NCI-H524 (cell line): ENCODE data around the gene TMEM95.

Experiments
- DNase-seq, 2 experiments: peaks; one replicate each; lab custom pipeline; 2025; lab: John Stamatoyannopoulos, UW

The TMEM95 gene, protein sequence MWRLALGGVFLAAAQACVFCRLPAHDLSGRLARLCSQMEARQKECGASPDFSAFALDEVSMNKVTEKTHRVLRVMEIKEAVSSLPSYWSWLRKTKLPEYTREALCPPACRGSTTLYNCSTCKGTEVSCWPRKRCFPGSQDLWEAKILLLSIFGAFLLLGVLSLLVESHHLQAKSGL

DNA sequence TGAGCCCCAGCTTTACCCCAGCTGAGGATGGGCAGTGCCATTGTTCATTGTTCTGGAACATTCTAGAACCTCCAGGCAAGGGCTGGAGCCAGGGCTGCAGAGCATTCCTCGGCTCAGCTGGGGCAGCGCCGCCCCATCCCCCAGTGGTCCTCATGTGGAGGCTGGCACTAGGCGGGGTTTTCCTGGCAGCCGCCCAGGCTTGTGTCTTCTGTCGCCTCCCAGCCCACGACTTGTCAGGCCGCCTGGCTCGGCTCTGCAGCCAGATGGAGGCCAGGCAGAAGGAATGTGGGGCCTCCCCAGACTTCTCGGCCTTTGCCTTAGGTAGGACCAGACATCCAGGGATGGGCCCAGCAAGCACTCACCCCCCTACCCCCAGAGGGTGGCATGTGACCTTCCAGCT lies at the start of gene TMEM95:
TSS of gene TMEM95 (plus strand) at position 104 of the 400 bp plus-strand sequence. CDS start at position 153, 49 bp downstream.
- DNase-seq = peak; percentile 15 to 31

DNA sequence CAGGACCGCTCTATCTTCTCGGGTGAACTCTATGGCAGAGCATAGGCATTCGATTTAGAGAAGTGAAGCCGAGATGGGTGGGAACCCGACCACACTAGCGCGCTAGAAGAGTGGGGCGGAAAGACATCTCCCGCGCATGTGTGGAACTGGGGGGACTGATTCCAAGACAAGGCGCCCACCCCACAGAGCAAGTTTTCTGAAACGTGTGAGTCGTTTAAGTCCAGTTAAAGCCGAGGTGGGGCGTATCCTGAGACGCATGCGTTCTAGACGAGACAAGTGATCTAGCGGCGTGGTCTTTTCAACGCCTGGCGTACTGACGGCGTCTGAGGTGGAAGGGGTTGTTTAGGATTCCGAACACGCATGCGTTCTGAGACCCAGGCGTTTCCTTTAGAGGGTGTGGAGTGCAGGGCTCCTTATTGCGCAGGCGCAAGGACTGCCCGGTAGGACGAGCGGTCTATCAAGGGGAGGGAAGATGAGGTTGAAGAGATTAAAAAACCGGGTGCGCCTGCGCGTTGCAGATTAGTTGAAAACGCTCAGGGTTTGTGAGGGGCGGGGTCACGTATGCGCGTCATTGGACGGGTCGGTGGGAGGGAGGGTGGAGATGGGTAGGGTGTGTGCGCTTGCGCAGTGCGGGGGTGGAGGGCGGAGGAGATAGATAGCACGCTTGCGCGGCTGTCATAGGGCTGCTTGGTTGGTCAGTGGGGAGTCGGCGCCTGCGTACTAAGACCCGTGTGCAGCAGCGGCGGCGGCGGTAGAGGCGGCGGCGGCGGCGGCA lies 47.9 kb upstream of the TMEM95 start, which contains the start of gene EIF5A:
TSS of gene EIF5A (plus strand) at position 718 of the 775 bp plus-strand sequence. CDS start 2,008 bp downstream, outside the sequence.
- DNase-seq = peak; percentile 96 to 97

DNA sequence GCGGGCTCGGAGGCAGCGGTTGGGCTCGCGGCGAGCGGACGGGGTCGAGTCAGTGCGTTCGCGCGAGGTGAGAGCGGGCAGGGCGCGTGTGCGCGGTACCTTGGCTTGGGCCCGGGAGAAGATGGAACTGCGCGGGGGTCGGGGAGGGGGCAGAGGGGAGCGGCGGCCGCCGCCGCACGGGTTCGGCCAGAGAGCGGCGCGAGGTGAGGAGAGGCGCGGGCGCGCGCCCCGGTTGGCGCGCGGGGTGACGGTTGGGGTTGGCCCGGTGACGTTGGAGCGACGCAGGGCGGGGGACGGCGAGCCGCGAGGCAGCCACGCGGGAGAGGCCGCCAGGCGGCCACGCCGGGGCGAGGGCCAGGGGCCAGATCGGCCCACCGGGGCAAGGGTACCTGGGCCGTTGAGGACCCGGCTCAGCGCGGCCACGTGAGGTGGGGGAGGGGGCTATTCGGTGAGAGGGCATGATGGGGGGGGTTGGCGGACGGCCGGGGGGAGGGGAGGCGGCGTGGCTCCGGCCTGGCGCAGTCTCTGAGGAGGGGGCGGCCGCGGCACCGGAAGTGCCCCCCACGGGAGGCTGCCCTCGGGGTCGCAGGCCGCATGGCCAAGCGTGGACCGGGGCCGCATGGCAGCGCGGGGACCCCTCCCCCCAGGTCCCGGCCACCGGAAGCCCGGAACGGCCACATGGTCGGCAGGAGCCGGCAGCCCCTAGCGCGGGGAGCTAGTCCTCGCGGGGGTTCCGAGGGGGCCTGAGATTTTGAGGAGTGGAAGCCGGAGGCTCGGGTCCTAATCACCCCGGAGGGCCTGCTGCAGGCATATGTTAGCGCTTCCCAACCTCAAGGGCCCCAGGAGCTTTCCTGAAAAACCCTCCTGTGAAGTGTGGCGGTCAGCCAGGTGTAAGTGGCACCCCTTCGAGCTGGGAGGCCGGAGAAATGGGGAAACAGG lies 47.0 kb upstream of the TMEM95 start:
- DNase-seq = peak in 1 of 2 experiments; percentile 6

DNA sequence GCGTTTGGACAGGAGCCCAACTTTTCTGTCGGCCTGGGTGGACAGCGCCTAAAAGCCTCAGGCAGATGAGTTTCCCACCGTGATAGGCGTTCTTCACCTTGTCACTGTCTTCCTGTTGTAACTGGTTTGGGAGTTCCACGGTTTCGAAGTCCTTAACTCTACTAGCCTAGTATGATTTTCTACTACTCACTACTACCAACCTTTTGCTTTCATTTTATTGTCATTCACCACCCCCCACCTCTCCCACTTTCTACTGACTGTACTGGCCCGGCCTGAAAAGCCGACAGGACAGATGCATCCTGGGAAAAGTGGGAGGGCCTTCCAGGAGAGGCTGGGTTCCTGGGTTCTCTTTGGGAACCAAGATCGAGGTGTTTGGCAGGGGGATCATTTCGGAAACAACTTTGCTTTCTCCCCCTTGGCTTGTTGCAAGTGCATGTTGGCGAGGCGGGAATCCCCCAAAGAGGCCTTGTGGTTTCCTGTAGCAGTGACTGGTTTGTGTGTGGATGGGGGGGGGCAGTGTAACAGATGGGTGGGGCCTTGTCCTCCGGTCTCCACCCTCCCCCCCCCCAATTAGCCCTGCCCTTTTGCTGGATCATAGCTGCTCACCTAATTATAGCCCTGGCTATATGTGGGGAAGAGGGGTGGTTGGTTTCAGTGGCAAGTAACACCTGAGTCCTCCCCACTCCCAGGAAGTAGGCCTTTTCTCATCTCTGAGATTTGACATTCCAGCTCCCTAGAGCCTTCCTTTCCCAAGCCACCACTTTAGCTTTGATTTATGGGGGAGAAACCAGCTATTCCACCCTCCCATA lies 46.1 kb upstream of the TMEM95 start:
- peak in 1 of 2 experiments; percentile 19 for DNase-seq

DNA sequence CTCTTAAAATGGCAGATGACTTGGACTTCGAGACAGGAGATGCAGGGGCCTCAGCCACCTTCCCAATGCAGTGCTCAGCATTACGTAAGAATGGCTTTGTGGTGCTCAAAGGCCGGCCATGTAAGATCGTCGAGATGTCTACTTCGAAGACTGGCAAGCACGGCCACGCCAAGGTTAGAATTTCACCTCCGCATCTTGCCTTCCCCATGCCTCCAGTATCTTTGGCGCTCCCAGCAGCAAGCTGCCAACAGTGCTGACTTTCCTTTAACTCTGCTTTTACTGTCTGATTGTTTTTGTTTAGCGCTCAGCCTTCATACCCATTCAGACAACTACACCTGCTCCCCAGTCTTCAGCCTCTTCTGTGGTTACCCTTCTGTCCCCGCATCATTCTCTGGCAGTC lies 45.3 kb upstream of the TMEM95 start:
- no peak for DNase-seq

DNA sequence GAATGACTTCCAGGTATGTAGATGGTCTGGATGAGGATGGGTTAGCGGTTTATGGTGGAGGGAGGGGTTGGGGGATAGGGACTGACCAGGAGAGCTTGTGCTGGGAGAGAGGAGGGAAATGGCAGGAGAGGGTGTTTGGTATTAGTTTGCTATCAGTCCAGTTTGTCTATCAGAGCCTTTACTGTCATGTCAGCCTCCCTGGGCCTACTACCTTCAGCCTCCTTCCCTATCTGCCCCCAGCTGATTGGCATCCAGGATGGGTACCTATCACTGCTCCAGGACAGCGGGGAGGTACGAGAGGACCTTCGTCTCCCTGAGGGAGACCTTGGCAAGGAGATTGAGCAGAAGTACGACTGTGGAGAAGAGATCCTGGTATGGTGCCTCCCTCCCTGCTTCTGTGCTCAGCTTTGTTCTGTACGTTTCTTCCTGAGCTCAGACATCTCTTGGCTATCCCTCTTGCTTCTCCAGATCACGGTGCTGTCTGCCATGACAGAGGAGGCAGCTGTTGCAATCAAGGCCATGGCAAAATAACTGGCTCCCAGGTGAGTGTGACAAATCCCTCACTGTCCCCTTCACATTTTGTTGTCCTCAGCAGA lies 43.7 kb upstream of the TMEM95 start:
- no peak for DNase-seq

GRCh38 chr17:7312432-7313087 lies 42.4 kb upstream of the TMEM95 start:
- no peak for DNase-seq

DNA sequence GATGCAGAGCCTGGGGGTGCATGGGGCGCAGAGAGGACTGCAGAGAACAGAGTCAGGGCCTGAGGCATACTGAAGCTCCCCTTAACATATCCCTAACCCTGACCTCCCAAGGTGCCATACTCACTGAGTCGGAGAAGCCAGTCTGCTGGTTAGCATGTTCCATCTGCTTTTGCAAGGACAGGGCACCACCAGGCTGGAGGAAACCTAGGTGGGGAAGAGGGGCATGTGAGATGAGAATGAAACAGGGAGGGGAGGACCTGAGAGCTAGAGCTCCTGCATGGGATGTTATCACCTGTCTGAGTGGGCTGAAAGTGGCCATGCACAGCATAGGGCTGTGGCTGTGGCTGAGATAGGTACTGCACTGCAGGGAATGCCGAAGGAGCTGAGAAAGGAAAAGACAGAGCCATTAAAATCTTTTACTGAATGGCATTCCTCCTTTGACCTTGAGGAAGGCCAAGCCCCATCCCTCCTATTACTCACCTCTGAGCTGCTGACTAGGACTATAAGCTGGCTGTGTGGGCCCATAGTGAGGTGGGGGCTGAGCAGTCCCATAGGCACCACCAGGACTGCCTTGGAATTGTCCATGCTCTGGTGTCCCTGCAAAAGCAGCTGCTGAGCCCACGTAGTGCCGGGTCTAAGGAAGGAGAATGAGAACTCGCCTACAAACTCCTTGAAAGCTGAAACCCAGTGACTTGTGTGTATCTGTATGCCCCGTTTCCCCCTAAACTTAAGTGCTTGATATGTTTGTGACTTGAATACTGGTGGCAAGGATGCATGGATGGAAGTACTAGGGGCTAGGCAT lies 41.7 kb upstream of the TMEM95 start:
- DNase-seq = no peak

- DNase-seq = no peak
Observed at GRCh38 chr17:7313890-7314718, 40.9 kb upstream of the TMEM95 start.

GRCh38 chr17:7314719-7315569 lies 40.0 kb upstream of the TMEM95 start, which contains the start of gene GPS2:
Gene GPS2, minus strand, starts transcription at chr17:7315360. Its CDS starts 308 bp downstream, at chr17:7315052.
- peak in 1 of 2 experiments; percentile 48 for DNase-seq

DNA sequence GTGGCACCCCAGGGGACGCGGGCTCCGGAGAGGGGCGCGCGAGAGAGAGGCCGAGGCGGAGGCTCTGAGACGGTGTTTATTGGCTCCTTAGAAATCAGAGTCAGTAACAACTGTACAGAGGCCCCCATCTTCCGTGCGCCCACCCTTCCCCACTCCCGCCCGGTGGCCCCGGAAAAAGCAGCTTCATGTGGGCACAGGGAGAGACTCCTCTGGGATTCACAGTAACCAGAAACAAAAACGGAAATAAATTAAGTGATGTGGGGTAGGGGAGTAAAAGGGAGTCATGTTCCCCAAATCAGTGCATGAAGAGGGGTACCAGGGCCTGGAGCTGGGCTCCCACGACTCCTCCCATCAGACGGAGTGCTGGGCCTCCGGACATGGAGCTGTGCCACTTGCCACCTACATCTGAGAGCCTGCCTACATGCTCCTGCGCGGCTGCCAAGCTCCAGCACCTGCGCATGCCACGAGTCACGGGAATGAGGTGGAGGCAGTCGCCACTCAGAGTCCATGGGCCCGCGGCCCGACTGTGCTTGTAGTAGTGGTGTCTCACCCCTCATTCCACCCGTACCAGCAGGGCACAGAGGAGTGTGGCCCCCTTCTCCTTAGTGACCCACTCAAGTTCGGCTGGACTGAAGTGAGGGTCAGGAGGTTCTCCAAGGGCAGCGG lies 39.3 kb upstream of the TMEM95 start:
- DNase-seq = no peak

- DNase-seq = no peak
Observed at GRCh38 chr17:7317161-7317803, 37.7 kb upstream of the TMEM95 start.

DNA sequence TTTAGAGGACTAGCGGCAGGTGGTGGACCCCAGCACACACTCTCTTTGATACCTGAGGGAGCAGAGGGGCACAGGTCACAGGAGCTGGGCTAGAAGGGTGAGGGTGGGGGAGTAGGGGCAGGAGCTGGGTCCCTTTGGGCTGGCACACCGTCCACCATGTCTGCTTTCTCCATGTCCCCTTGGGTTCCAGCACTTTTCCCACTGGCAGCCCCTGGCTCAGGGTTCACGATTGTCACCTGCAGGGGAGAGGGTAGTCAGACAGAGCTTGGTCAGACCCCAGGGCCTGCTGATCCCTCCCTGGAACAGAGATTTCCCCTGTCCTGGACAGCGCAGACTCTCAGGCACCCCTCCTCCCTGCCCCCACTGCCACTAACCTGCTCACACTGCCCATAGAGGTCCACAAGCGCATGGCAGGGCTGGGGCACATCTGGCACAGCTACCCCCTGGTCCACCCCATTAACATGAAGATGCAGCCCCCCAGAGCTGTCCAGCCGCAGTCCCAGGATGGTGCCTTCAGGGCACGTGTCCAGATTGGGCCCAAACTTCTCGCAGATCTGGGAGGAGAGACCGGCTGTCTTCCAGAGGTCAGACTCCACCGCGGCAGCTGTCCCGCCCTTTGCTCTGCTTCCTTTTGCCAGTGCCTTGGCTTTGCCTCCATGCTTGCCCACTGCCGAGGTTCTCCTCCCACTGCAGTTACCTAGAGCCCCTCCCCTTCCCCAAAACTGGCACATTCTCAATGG lies 36.7 kb upstream of the TMEM95 start:
- no peak for DNase-seq

DNA sequence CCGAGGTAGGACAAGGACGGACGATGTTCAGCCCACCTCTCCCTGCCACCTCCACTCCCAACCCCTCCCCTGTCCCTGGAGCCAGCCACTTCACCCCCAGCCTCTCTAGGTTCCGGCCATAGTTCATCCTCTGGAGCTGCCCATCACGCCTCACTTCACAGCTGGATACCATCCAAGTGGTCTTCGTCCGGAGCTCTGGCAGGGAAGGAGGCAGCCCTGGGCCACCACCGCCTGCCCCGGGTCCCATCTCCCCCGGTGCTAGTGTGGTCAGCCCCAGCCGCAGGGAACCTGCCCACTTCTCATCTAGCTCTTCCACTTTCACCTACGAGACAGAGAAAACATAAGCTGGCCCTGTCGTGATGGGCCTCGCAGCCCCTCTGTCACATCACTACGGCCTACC lies 33.5 kb upstream of the TMEM95 start:
- no peak for DNase-seq

- no peak for DNase-seq
Observed at GRCh38 chr17:7322520-7323194, 32.3 kb upstream of the TMEM95 start.
